ENCODE measurements around the gene KMT5B.

Gene KMT5B

DNA sequence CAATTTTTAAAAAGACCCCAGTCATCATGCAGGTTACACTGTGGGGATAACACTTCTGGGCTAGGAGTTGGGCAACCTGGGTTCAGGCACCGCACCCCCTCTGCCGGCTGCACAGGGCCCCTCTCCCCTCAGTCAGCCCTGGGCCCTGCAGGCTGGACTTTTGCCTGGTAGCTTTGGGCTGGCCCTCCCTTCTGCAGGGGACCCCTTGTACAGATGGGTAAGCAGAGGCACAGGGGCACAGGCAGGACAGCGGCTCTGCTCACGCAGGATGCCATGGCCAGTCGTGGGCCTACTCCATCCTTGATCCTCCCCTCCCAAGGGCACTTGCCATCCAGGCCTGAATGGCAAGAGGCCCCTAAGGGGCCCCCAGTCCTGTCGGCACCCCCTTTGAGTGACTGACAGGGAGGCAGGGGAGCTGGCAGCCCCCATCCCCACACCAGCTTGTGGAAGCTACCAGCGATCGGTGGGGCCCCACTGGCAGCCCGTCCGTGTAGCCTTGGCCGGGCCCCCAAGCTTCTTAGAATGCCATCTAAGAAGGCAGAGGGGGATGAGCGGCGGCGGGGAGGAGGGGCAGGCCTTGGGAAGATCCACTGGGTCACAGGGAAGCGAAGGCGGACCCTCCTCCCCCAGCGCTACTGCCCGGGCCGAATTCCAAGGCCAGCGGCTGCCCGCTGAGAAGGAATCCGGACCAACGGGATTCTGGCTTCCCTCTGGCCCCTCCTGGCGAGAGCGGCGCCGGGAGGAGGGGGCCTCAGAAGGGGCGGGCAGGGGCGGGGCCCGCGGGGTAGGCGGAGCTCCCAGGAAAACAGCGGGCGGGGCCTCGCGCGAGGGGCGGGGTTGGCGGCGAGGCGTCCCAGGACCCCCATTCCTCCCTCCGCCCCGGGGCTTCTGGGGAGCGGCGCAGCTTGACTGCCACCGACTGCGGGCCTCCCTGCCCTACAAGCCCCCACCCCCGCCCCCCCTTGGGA lies 85.1 kb downstream of the KMT5B start:
- Histone ChIP-seq H3K4me3 (replicated peaks; ENCODE audit: low read depth, low read length) (no peak overlapping the region), H3K36me3 (ENCODE audit: control insufficient read depth, insufficient read depth, low read length) (no peaks in the 10 kb centered on the region), H3K27me3 (replicated peaks; ENCODE audit: control insufficient read depth, insufficient read depth, low read length) (no peaks in the 10 kb centered on the region)
- no peak for DNase-seq (ENCODE audit: extremely low read depth, insufficient read length)
- TF ChIP-seq, protein P1, sequence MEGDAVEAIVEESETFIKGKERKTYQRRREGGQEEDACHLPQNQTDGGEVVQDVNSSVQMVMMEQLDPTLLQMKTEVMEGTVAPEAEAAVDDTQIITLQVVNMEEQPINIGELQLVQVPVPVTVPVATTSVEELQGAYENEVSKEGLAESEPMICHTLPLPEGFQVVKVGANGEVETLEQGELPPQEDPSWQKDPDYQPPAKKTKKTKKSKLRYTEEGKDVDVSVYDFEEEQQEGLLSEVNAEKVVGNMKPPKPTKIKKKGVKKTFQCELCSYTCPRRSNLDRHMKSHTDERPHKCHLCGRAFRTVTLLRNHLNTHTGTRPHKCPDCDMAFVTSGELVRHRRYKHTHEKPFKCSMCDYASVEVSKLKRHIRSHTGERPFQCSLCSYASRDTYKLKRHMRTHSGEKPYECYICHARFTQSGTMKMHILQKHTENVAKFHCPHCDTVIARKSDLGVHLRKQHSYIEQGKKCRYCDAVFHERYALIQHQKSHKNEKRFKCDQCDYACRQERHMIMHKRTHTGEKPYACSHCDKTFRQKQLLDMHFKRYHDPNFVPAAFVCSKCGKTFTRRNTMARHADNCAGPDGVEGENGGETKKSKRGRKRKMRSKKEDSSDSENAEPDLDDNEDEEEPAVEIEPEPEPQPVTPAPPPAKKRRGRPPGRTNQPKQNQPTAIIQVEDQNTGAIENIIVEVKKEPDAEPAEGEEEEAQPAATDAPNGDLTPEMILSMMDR (IDR thresholded peaks at IDR 0.05; ENCODE audit: insufficient read depth, low read length, poor library complexity, severe bottlenecking), result no peak

DNA sequence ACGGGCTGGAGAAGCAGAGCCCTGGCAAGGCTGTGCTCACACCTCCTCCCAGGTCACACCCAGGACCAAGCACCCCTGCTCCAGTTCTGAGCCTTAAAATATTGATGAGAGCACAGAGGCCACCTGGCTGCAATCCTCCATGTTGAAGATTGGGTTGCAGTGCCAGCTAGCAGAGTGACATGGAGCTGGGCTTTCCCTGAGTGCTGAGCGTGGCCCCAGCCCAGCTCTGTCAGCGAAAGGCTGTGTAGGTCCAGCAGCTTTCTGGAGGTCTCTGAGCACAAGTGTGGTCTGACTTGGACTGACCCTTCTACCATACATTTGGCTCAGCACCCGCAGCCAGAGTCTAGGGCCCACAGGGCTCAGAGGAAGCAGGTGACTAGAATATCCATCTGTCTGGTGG lies 87.9 kb downstream of the KMT5B start:
- no peak overlapping the region for H3K4me3 ChIP-seq (replicated peaks; ENCODE audit: low read depth, low read length)
- H3K27me3 ChIP-seq (replicated peaks; ENCODE audit: control insufficient read depth, insufficient read depth, low read length), result no peaks in the 10 kb centered on the region
- TF ChIP-seq, protein P1 (IDR thresholded peaks at IDR 0.05; ENCODE audit: insufficient read depth, low read length, poor library complexity, severe bottlenecking), result no peak
- no peak for DNase-seq (ENCODE audit: extremely low read depth, insufficient read length)
- no peaks in the 10 kb centered on the region for H3K36me3 ChIP-seq (ENCODE audit: control insufficient read depth, insufficient read depth, low read length)

DNA sequence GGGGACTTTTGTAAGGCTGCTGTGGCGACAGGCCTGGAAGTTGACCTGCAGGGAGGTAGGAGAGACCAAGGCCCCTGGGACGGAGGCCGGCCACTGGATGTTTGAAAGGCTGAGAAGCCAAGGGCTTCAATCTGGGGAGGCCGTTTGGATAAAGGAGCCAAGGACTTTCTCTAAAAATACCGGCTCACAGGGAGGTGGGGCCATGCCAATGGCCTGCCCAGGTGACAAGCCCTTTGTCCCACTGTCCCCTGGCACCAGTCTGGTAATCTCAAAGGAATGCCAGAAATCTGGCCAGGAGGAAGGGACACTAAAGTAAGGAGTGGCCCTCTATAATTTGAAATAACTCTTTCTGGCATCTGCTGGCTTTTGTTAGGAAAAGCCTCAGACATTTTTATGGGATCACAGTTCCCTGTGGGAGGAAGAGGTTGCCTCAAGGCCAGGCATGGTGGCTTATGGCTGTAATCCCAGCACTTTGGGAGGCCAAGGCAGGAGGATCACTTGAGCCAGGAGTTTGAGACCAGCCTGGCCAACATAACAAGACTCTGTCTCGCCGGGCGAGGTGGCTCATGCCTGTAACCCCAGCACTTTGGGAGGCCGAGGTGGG lies 90.1 kb downstream of the KMT5B start:
- Histone ChIP-seq H3K36me3 (ENCODE audit: control insufficient read depth, insufficient read depth, low read length) (no peaks in the 10 kb centered on the region), H3K27me3 (replicated peaks; ENCODE audit: control insufficient read depth, insufficient read depth, low read length) (no peaks in the 10 kb centered on the region), H3K4me3 (replicated peaks; ENCODE audit: low read depth, low read length) (no peak overlapping the region)
- TF ChIP-seq, protein P1 (IDR thresholded peaks at IDR 0.05; ENCODE audit: insufficient read depth, low read length, poor library complexity, severe bottlenecking), result no peak
- no peak for DNase-seq (ENCODE audit: extremely low read depth, insufficient read length)

DNA sequence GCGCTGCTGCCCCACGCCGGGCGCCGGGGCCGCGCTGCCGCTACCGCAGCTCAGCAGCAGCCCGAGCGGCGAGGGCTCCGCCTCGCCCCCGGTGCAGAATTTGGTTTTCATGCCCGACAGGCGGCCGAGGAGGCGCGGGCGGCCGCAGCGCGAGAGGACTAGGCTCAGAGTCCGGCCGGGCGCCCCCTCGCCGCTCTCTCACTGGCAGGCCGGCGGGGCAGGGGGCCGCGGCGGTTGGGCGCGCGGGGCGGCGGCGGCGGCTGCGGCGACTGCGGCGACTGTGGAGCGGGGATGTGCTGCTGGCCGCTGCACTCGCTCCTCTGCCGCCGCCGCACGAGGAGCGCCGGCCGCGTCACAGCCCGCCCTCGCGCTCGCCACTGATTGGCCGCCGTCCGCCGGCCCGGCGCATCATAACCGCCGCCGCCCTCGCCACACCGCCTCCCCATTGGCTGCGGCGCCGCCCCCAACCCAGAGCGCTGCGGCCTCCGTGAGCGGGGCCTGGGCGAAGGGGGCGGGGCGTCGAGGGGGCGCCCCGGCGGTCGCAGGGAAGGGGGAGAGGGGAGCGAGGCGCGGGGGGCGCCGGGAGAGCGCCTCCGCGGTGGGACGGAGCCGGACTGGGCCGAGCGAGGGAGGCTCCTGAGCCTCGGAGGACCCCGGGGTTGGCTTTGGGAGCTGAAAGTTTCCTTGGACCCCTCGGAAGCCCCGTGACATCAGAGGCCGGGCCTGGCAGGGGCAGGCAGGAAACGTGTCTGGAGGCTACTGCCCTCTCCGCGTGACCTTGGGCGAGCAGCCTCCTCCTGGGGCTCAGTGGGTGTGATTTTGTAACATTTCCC lies 91.8 kb downstream of the KMT5B start, which contains the start of gene CHKA:
CHKA (minus strand) TSS at position 322 of the 833 bp plus-strand sequence; CDS start at position 111, 211 bp downstream.
- peak within 1 kb of the TSS; percentile 72 for H3K4me3 ChIP-seq (replicated peaks; ENCODE audit: low read depth, low read length)
- TF ChIP-seq, protein P1 (IDR thresholded peaks at IDR 0.05; ENCODE audit: insufficient read depth, low read length, poor library complexity, severe bottlenecking), result no peak
- no peaks in the 10 kb centered on the region for H3K27me3 ChIP-seq (replicated peaks; ENCODE audit: control insufficient read depth, insufficient read depth, low read length)
- DNase-seq (ENCODE audit: extremely low read depth, insufficient read length), result peak; percentile 94
- no peaks in the 10 kb centered on the region for H3K36me3 ChIP-seq (ENCODE audit: control insufficient read depth, insufficient read depth, low read length)

DNA sequence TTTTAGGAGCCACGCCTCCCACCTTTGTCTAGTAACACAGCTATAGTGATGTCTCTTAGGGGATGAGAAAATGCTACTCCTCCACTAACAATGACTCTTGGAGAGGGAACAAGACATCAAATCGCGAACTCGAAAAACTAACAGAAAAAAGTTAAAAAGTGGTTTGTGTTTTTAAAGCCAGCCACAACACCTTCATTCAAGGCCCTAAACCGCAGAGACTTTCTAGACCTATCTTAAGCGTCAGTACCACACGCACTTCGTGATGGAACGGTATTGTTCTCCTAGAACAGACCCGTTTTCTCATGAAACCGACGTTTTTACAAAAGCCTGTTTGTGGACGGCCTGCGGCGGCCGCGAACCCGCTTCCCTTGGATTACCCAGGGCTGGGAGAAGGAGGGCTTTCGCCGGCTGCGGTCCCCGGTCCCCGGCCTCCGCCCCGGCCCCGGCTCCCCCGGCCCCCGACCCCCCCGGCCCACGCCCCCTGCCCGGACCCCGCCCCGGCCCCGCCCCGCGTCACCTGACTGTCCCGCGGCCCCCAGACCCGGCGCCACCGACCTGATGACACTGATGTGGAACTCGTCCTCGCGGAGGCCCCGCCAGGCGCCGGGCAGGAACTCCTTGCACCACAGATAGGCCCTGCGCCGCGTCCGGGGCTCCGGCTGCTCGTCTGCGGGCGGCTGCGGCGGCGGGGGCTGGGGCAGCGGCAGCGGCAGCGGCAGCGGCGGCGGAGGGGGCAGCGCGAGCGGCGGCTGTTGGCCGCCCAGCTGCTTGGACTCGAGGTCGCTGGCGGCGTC lies 92.6 kb downstream of the KMT5B start:
- Histone ChIP-seq H3K27me3 (replicated peaks; ENCODE audit: control insufficient read depth, insufficient read depth, low read length) (no peaks in the 10 kb centered on the region), H3K4me3 (replicated peaks; ENCODE audit: low read depth, low read length) (peak overlapping the region; percentile 56), H3K36me3 (ENCODE audit: control insufficient read depth, insufficient read depth, low read length) (no peaks in the 10 kb centered on the region)
- TF ChIP-seq, protein P1 (IDR thresholded peaks at IDR 0.05; ENCODE audit: insufficient read depth, low read length, poor library complexity, severe bottlenecking), result no peak
- DNase-seq (ENCODE audit: extremely low read depth, insufficient read length), result peak; percentile 63

Data from GM06990 (cell line).